NCI-H1694 (cell line): Measurements from ENCODE around the gene CCL27.

Experiments
- DNase-seq: peaks from one replicate; lab custom pipeline; 2025; lab: John Stamatoyannopoulos, UW

The CCL27 gene

GRCh38 chr9:34627716-34628655, 34.5 kb downstream of the CCL27 start:
- DNase-seq, result no peak

GRCh38 chr9:34625186-34625486, 37.3 kb downstream of the CCL27 start:
- DNase-seq, result no peak

- DNase-seq, result no peak
Measured at GRCh38 chr9:34624475-34625185, 37.8 kb downstream of the CCL27 start.

GRCh38 chr9:34623374-34624235, 38.9 kb downstream of the CCL27 start:
- no peak for DNase-seq

GRCh38 chr9:34620061-34620994, 42.1 kb downstream of the CCL27 start, which contains the start of gene DCTN3:
TSS of gene DCTN3 (minus strand) at chr9:34620495. CDS start at chr9:34620464, 31 bp downstream.
- peak; percentile 96 for DNase-seq

GRCh38 chr9:34615132-34615531, 47.3 kb downstream of the CCL27 start:
- DNase-seq, result no peak

GRCh38 chr9:34612788-34613390, 49.6 kb downstream of the CCL27 start:
- DNase-seq, result peak; percentile 77
